ENCODE data around the gene PLA2G2F.

DNA sequence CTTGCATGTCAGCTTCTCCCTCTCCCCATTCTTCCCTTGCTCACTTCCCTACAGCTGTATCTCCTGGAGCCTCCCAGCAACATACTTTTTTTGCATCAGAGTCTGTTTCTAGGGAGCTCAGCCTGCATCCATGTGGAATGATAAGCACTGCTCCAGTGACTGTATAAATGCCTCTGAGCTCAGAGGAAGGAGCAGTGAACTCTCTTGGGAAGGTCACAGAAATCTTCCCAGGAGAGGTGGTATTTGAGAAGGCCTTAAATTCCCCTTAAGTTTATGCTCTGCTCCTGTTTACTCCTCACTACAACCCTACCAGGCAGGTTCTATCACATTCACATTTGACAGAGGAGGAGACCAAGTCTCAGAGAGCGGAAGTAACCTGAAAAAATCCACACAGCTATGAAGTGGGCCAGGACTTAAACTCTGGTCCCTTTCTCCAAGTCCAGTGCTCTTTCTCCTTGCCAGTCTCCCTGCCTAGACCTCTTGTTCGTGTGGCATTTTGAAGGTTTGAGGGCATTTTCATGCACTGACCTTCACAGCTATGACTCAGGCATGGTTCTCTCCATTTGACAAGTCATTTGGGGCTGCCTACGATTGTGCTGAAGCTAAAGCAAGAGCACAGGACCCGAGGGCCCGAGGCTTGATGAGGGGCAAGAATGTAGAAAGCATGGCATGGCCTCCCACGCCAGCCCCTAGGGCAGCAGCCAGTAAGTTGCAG lies 41.2 kb downstream of the PLA2G2F start:
- TF ChIP-seq POLR2A (IDR thresholded peaks at IDR 0.05), result no peak
- TF ChIP-seq, protein P1, sequence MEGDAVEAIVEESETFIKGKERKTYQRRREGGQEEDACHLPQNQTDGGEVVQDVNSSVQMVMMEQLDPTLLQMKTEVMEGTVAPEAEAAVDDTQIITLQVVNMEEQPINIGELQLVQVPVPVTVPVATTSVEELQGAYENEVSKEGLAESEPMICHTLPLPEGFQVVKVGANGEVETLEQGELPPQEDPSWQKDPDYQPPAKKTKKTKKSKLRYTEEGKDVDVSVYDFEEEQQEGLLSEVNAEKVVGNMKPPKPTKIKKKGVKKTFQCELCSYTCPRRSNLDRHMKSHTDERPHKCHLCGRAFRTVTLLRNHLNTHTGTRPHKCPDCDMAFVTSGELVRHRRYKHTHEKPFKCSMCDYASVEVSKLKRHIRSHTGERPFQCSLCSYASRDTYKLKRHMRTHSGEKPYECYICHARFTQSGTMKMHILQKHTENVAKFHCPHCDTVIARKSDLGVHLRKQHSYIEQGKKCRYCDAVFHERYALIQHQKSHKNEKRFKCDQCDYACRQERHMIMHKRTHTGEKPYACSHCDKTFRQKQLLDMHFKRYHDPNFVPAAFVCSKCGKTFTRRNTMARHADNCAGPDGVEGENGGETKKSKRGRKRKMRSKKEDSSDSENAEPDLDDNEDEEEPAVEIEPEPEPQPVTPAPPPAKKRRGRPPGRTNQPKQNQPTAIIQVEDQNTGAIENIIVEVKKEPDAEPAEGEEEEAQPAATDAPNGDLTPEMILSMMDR (IDR thresholded peaks at IDR 0.05), result no peak

Measured in right lobe of liver (tissue), 4 donors.